Astrocyte (in vitro differentiated cells and primary cell): Measurements from ENCODE around the gene ARHGDIA. TPM values are rescaled to one million over a fixed set of nuclear protein-coding genes. Genes with fewer than 3 reads are reported as not detected.
A peak's percentile ranks its signal among the peaks of the same experiment; 100 is the strongest.

Source experiments
- DNase-seq: peaks from one replicate; pipeline ENCODE4 v3.0.0-alpha.2; 2010; ENCODE audit warnings: low read depth
- FAIRE-seq: peaks from 2 replicates; lab custom pipeline; 2011; peaks lifted over from hg19 to GRCh38; lab: Jason Lieb, UNC
- H2AFZ ChIP-seq: 2 replicates; pipeline ENCODE4 v1.6.0; 2012; ENCODE audit warnings: low read depth, low read length, inconsistent platforms
- H3K27ac ChIP-seq: 2 replicates; pipeline ENCODE4 v1.5.1; 2011; ENCODE audit warnings: low read depth, low read length, inconsistent platforms
- H3K27me3 ChIP-seq: 2 replicates; pipeline ENCODE4 v1.6.0; 2011; ENCODE audit warnings: low read length, inconsistent platforms; ENCODE audit not compliant: insufficient read depth
- H3K36me3 ChIP-seq: 2 replicates; pipeline ENCODE4 v1.5.1; 2011; ENCODE audit warnings: low read length, inconsistent platforms; ENCODE audit not compliant: insufficient read depth
- H3K4me1 ChIP-seq: 2 replicates; pipeline ENCODE4 v1.5.1; 2011; ENCODE audit warnings: low read length, inconsistent platforms; ENCODE audit not compliant: insufficient read depth
- H3K4me2 ChIP-seq: 2 replicates; pipeline ENCODE4 v1.6.0; 2012; ENCODE audit warnings: low read length, inconsistent platforms
- H3K4me3 ChIP-seq: 2 replicates; pipeline ENCODE4 v1.5.1; 2011; ENCODE audit warnings: low read depth, mild to moderate bottlenecking, low read length, inconsistent platforms; ENCODE audit not compliant: insufficient read depth
- H3K79me2 ChIP-seq: 2 replicates; pipeline ENCODE4 v1.6.0; 2012; ENCODE audit warnings: mild to moderate bottlenecking, low read length, inconsistent platforms; ENCODE audit not compliant: insufficient read depth
- H3K9ac ChIP-seq: 2 replicates; pipeline ENCODE4 v1.6.0; 2012; ENCODE audit warnings: mild to moderate bottlenecking, low read length, inconsistent platforms
- H3K9me3 ChIP-seq: 2 replicates; pipeline ENCODE4 v1.5.1; 2012; ENCODE audit warnings: low read depth, mild to moderate bottlenecking, low read length, inconsistent platforms; ENCODE audit not compliant: insufficient read depth
- H4K20me1 ChIP-seq: 2 replicates; pipeline ENCODE4 v1.6.0; 2012; ENCODE audit warnings: low read length, inconsistent platforms; ENCODE audit not compliant: insufficient read depth
- H3K27ac Mint-ChIP-seq: one replicate; pipeline ENCODE4 v1.8.0; 2021; ENCODE audit warnings: mild to moderate bottlenecking, mixed read lengths; ENCODE audit not compliant: unreplicated experiment
- H3K27me3 Mint-ChIP-seq: one replicate; pipeline ENCODE4 v1.8.0; 2021; ENCODE audit warnings: low read depth, mixed read lengths; ENCODE audit not compliant: unreplicated experiment
- H3K36me3 Mint-ChIP-seq: one replicate; pipeline ENCODE4 v1.8.0; 2021; ENCODE audit warnings: low read depth, mixed read lengths; ENCODE audit not compliant: unreplicated experiment
- H3K4me1 Mint-ChIP-seq: one replicate; pipeline ENCODE4 v1.8.0; 2021; ENCODE audit warnings: low read depth, mixed read lengths; ENCODE audit not compliant: unreplicated experiment
- H3K4me3 Mint-ChIP-seq: one replicate; pipeline ENCODE4 v1.8.0; 2021; ENCODE audit warnings: mild to moderate bottlenecking, moderate library complexity, mixed read lengths; ENCODE audit not compliant: unreplicated experiment
- H3K9me3 Mint-ChIP-seq: one replicate; pipeline ENCODE4 v1.8.0; 2021; ENCODE audit warnings: mild to moderate bottlenecking, mixed read lengths; ENCODE audit not compliant: unreplicated experiment
- EZH2 ChIP-seq: IDR thresholded peaks from 2 replicates; pipeline ENCODE4 v1.6.1; 2012; ENCODE audit warnings: mild to moderate bottlenecking, low read length, inconsistent platforms; ENCODE audit not compliant: insufficient read depth
- total RNA-seq: library from RNA; stranded (reverse); gene quantifications from 2 replicates; pipeline ENCODE4 v1.2.1, GENCODE V29; 2021
- TF ChIP-seq, protein P1 (sequence below): IDR thresholded peaks from 2 replicates; pipeline ENCODE4 v1.5.1; 2011; ENCODE audit warnings: low read depth, mild to moderate bottlenecking, inconsistent platforms, low read length, moderate library complexity; ENCODE audit not compliant: insufficient read depth

The ARHGDIA gene
- total RNA-seq, 1 donor from 2014 or later, result 352 TPM

DNA sequence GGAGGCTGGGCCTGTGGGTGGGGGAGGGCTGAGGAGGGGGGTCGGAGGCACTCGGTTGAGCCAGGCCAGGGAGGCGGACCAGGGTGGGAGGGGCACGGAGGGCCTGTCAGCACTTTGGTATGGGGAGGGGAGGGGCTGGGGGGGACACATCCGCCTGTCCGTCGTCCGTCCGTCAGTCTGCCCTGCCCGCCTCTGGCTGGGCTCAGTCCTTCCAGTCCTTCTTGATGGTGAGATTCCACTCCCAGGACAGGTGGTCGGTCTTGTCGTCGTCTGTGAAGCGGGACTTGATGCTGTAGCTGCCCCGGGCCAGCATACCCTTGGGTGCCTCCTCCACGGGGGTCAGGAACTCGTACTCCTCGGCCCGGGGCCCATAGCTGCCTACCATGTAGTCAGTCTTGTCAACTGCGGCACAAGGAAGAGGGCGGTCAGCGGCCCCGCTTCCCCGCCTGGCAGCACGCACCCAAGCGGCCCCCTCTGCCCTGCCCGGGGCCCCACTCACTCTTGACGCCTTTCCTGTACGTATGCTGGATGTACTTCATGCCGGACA, 2.4 kb downstream of the ARHGDIA start:
- Mint-ChIP-seq H3K4me3 (peak overlapping the region; percentile 76), H3K27ac (peak overlapping the region; percentile 87), H3K9me3 (no peaks in the 10 kb centered on the region), H3K36me3 (peaks cover 5% of the 10 kb centered on the region), H3K4me1 (peaks cover 19% of the 10 kb centered on the region), H3K27me3 (no peaks in the 10 kb centered on the region)
- no peaks in the 10 kb centered on the region for H3K27me3 ChIP-seq
- peaks cover 66% of the 10 kb centered on the region for H4K20me1 ChIP-seq
- H3K4me3 ChIP-seq, result peak overlapping the region; percentile 92
- H3K9ac ChIP-seq, result peak overlapping the region; percentile 96
- TF ChIP-seq, protein P1, sequence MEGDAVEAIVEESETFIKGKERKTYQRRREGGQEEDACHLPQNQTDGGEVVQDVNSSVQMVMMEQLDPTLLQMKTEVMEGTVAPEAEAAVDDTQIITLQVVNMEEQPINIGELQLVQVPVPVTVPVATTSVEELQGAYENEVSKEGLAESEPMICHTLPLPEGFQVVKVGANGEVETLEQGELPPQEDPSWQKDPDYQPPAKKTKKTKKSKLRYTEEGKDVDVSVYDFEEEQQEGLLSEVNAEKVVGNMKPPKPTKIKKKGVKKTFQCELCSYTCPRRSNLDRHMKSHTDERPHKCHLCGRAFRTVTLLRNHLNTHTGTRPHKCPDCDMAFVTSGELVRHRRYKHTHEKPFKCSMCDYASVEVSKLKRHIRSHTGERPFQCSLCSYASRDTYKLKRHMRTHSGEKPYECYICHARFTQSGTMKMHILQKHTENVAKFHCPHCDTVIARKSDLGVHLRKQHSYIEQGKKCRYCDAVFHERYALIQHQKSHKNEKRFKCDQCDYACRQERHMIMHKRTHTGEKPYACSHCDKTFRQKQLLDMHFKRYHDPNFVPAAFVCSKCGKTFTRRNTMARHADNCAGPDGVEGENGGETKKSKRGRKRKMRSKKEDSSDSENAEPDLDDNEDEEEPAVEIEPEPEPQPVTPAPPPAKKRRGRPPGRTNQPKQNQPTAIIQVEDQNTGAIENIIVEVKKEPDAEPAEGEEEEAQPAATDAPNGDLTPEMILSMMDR, result no peak
- no peak for TF ChIP-seq EZH2
- H3K9me3 ChIP-seq, result no peaks in the 10 kb centered on the region
- H3K27ac ChIP-seq, result peak overlapping the region; percentile 90
- peaks cover 5% of the 10 kb centered on the region for H3K36me3 ChIP-seq
- DNase-seq (peak; percentile 81), FAIRE-seq (no peak)
- H2AFZ ChIP-seq, result no peak overlapping the region
- peaks cover 67% of the 10 kb centered on the region for H3K79me2 ChIP-seq
- H3K4me2 ChIP-seq, result peak overlapping the region; percentile 99
- peaks cover 37% of the 10 kb centered on the region for H3K4me1 ChIP-seq

DNA sequence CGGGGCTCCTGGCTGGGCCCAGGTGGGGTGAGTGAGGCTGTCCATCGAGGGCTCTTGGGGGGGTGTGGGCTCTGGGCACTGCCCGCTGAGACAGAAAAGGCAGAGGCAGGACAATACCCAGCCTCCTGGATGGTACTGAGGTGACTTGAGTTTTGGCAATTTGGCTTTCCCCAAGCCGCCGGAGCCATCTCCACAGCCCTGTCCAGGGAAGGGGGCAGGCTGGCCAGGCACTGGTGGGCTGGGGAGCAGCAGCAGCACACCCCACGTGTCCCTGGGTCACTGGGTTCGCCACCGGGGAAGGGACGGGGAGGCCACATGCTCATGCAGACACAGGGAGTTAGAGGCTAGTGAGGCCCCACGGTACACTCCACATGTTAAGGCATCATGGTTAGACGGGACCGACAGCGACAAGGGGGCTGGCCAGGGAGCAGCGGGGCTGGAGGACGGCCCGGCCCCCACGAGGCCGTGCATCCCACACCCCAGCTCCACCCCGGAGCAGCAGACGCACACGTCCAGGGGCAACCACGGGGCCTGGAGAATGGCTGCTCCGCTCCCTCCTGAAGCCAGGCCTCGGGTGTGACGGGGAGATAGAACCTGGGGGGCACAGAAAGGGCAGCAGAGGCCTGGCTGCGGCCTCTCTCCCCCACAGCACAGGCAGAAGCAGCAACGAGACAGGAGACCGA, 3.0 kb downstream of the ARHGDIA start:
- H3K36me3 ChIP-seq, result peaks cover 5% of the 10 kb centered on the region
- no peaks in the 10 kb centered on the region for H3K9me3 ChIP-seq
- H3K27ac ChIP-seq, result peak overlapping the region; percentile 64
- H3K4me2 ChIP-seq, result peak overlapping the region; percentile 99
- no peaks in the 10 kb centered on the region for H3K27me3 ChIP-seq
- H3K27me3 Mint-ChIP-seq, result no peaks in the 10 kb centered on the region
- peaks cover 41% of the 10 kb centered on the region for H3K4me1 ChIP-seq
- peaks cover 71% of the 10 kb centered on the region for H4K20me1 ChIP-seq
- H2AFZ ChIP-seq, result no peak overlapping the region
- peaks cover 73% of the 10 kb centered on the region for H3K79me2 ChIP-seq
- H3K4me1 Mint-ChIP-seq, result peaks cover 25% of the 10 kb centered on the region
- FAIRE-seq (no peak), DNase-seq (no peak)
- no peak overlapping the region for H3K4me3 ChIP-seq
- H3K36me3 Mint-ChIP-seq, result peaks cover 8% of the 10 kb centered on the region
- no peaks in the 10 kb centered on the region for H3K9me3 Mint-ChIP-seq
- peak overlapping the region; percentile 75 for H3K27ac Mint-ChIP-seq
- peak overlapping the region; percentile 96 for H3K9ac ChIP-seq
- no peak overlapping the region for H3K4me3 Mint-ChIP-seq
- TF ChIP-seq EZH2, result no peak
- TF ChIP-seq, protein P1, result no peak
